Thymus (tissue), 11 donors: ENCODE data around the gene KLHL18. TPM values are rescaled to one million over a fixed set of nuclear protein-coding genes. Genes with fewer than 3 reads are reported as not detected.

ENCODE experiments used
- DNase-seq, 9 donors: peaks; one replicate each; pipeline ENCODE4 v3.0.0-alpha.2; 2013; ENCODE audit warnings: low spot score in 9 of 9, low read depth in 6 of 9, missing footprints in 1 of 9
- H3K27ac ChIP-seq, 2 donors: one replicate each; pipeline ENCODE4 v1.5.1; 2013; ENCODE audit warnings: control low read depth in 1 of 2, low read depth in 1 of 2, low read length in 1 of 2, mild to moderate bottlenecking in 1 of 2, moderate library complexity in 1 of 2
- H3K27me3 ChIP-seq, 2 donors: one replicate each; pipeline ENCODE4 v1.5.1; 2013; ENCODE audit warnings: low read length in 1 of 2; ENCODE audit not compliant: control insufficient read depth in 2 of 2, insufficient read depth in 1 of 2
- H3K36me3 ChIP-seq, 2 donors: one replicate each; pipeline ENCODE4 v1.5.1; 2013; ENCODE audit warnings: low read length in 1 of 2, mild to moderate bottlenecking in 1 of 2, moderate library complexity in 1 of 2; ENCODE audit not compliant: control insufficient read depth in 2 of 2, insufficient read depth in 2 of 2
- H3K4me1 ChIP-seq, 2 donors: one replicate each; pipeline ENCODE4 v1.5.1; 2013; ENCODE audit warnings: low read length in 2 of 2; ENCODE audit not compliant: control insufficient read depth in 2 of 2, insufficient read depth in 2 of 2
- H3K4me3 ChIP-seq, 2 donors: one replicate each; pipeline ENCODE4 v1.5.1; 2013; ENCODE audit warnings: low read length in 2 of 2, control low read depth in 1 of 2, mild to moderate bottlenecking in 1 of 2
- H3K9me3 ChIP-seq, 2 donors: one replicate each; pipeline ENCODE4 v1.5.1; 2013; ENCODE audit warnings: low read length in 1 of 2, mild to moderate bottlenecking in 1 of 2; ENCODE audit not compliant: control insufficient read depth in 2 of 2, insufficient read depth in 1 of 2
- WGBS: extraction: QIAGEN DNeasy Blood & Tissue Kit; methylation state at CpG from one replicate; pipeline ENCODE4 v1.1.7; 2013; 5-methylcytosine and 5-hydroxymethylcytosine counted together
- polyA plus RNA-seq: library from polyadenylated mRNA; stranded (reverse); fragments of 200-250 nt; gene quantifications from one replicate; pipeline ENCODE4 v1.2.3, GENCODE V29; 2013
- total RNA-seq: library from RNA; stranded (reverse); fragments of 120-200 nt; gene quantifications from one replicate; pipeline ENCODE4 v1.2.4, GENCODE V29; 2013
- donor health status: healthy.

Gene KLHL18
- total and polyA plus RNA-seq, 2 donors = 8.0 to 11.5 TPM

GRCh38 chr3:47266709-47267489 is 15.8 kb upstream of the KLHL18 start:
- Histone ChIP-seq H3K9me3 (no peaks in the 10 kb centered on the region), H3K4me1 (peaks cover 3 to 5% of the 10 kb centered on the region in 2 donors), H3K27ac (no peak overlapping the region), H3K36me3 (no peaks in the 10 kb centered on the region), H3K27me3 (no peaks in the 10 kb centered on the region), H3K4me3 (no peak overlapping the region)
- 38% methylated on average over 11 of the region's 11 CpGs for WGBS
- DNase-seq = peak in 1 of 9 donors; percentile 43

- no peak overlapping the region for H3K27ac ChIP-seq
- no peak for DNase-seq
- H3K4me1 ChIP-seq = peaks cover 3 to 5% of the 10 kb centered on the region in 2 donors
- no peaks in the 10 kb centered on the region for H3K27me3 ChIP-seq
- H3K36me3 ChIP-seq = no peaks in the 10 kb centered on the region
- no peaks in the 10 kb centered on the region for H3K9me3 ChIP-seq
- no peak overlapping the region for H3K4me3 ChIP-seq
These were observed 15.3 kb upstream of the KLHL18 start for GRCh38 chr3:47267490-47267824.

GRCh38 chr3:47270526-47270925 is 12.2 kb upstream of the KLHL18 start:
- H3K9me3 ChIP-seq = no peaks in the 10 kb centered on the region
- H3K4me3 ChIP-seq = no peak overlapping the region
- H3K36me3 ChIP-seq = no peaks in the 10 kb centered on the region
- WGBS = 97% methylated on average over 4 of the region's 4 CpGs
- no peaks in the 10 kb centered on the region for H3K27me3 ChIP-seq
- H3K4me1 ChIP-seq = peaks cover 3 to 5% of the 10 kb centered on the region in 2 donors
- no peak for DNase-seq
- no peak overlapping the region for H3K27ac ChIP-seq

- Histone ChIP-seq H3K27ac (no peak overlapping the region), H3K4me3 (no peak overlapping the region), H3K4me1 (no peaks in the 10 kb centered on the region), H3K27me3 (no peaks in the 10 kb centered on the region), H3K9me3 (no peaks in the 10 kb centered on the region), H3K36me3 (no peaks in the 10 kb centered on the region)
- no peak for DNase-seq
- 96% methylated on average over 5 of the region's 5 CpGs for WGBS
These were observed 9.2 kb upstream of the KLHL18 start for GRCh38 chr3:47273564-47273963.

GRCh38 chr3:47274652-47275051 is 8.1 kb upstream of the KLHL18 start:
- Histone ChIP-seq H3K36me3 (no peaks in the 10 kb centered on the region), H3K27me3 (no peaks in the 10 kb centered on the region), H3K4me3 (no peak overlapping the region), H3K4me1 (no peaks in the 10 kb centered on the region), H3K27ac (no peak overlapping the region), H3K9me3 (no peaks in the 10 kb centered on the region)
- DNase-seq = no peak
- over 99% methylated on average over 2 of the region's 2 CpGs for WGBS

- Histone ChIP-seq H3K27me3 (peaks cover 0 to 3% of the 10 kb centered on the region in 2 donors), H3K4me1 (peaks cover 0 to 3% of the 10 kb centered on the region in 2 donors), H3K36me3 (no peaks in the 10 kb centered on the region), H3K9me3 (peaks cover 0 to under 1% of the 10 kb centered on the region in 2 donors), H3K4me3 (no peak overlapping the region), H3K27ac (no peak overlapping the region)
- WGBS = 96% methylated on average over 4 of the region's 4 CpGs
- no peak for DNase-seq
These were observed 6.2 kb upstream of the KLHL18 start for GRCh38 chr3:47276558-47276957.

- H3K9me3 ChIP-seq = peaks cover 0 to 8% of the 10 kb centered on the region in 2 donors
- H3K4me3 ChIP-seq = no peak overlapping the region
- 98% methylated on average over 5 of the region's 5 CpGs for WGBS
- H3K36me3 ChIP-seq = no peaks in the 10 kb centered on the region
- peaks cover 0 to 11% of the 10 kb centered on the region in 2 donors for H3K27me3 ChIP-seq
- DNase-seq = no peak
- no peak overlapping the region for H3K27ac ChIP-seq
- peaks cover 4 to 21% of the 10 kb centered on the region in 2 donors for H3K4me1 ChIP-seq
These were observed 2.2 kb upstream of the KLHL18 start for GRCh38 chr3:47280519-47280918.

- Histone ChIP-seq H3K4me3 (peak overlapping the region; percentile 74 to 97), H3K27me3 (peaks cover 0 to 11% of the 10 kb centered on the region in 2 donors), H3K36me3 (peaks cover 5 to 10% of the 10 kb centered on the region in 2 donors), H3K9me3 (peaks cover 0 to 8% of the 10 kb centered on the region in 2 donors), H3K27ac (peak overlapping the region; percentile 99 to 100), H3K4me1 (peaks cover 4 to 25% of the 10 kb centered on the region in 2 donors)
- 2% methylated on average over 10 of the region's 10 CpGs for WGBS
- DNase-seq = peak in 3 of 9 donors; percentile 17 to 46 (median 18)
These were observed 421 bp downstream of the KLHL18 start for GRCh38 chr3:47283193-47283537.

- Histone ChIP-seq H3K27me3 (peaks cover 0 to 11% of the 10 kb centered on the region in 2 donors), H3K4me3 (peak overlapping the region; percentile 74 to 97), H3K36me3 (peaks cover 10 to 16% of the 10 kb centered on the region in 2 donors), H3K9me3 (peaks cover 0 to 8% of the 10 kb centered on the region in 2 donors), H3K4me1 (peaks cover 4 to 25% of the 10 kb centered on the region in 2 donors), H3K27ac (peak overlapping the region in 1 of 2 donors; percentile 75)
- peak in 1 of 9 donors; percentile 12 for DNase-seq
- WGBS = 52% methylated on average over 12 of the region's 12 CpGs
These were observed 1.0 kb downstream of the KLHL18 start for GRCh38 chr3:47283591-47284364.
